GM12872 (cell line): ENCODE data around the gene ARNT2.

Experiments used
- CTCF ChIP-seq: IDR thresholded peaks from 3 replicates; pipeline ENCODE4 v1.5.1; 2011; ENCODE audit warnings: low read depth, mild to moderate bottlenecking, low read length, moderate library complexity; ENCODE audit not compliant: insufficient read depth

Gene ARNT2

GRCh38 chr15:80565988-80566387 lies 161.8 kb downstream of the ARNT2 start:
- no peak for TF ChIP-seq CTCF

GRCh38 chr15:80567721-80568157 lies 163.6 kb downstream of the ARNT2 start:
- peak; percentile 63 for TF ChIP-seq CTCF

- TF ChIP-seq CTCF: no peak
Observed at GRCh38 chr15:80568298-80568697, 164.1 kb downstream of the ARNT2 start.

- no peak for TF ChIP-seq CTCF
Observed at GRCh38 chr15:80568876-80569605, 164.9 kb downstream of the ARNT2 start.

- no peak for TF ChIP-seq CTCF
Observed at GRCh38 chr15:80569656-80570055, 165.5 kb downstream of the ARNT2 start.

GRCh38 chr15:80570553-80570952 lies 166.4 kb downstream of the ARNT2 start:
- TF ChIP-seq CTCF: no peak

GRCh38 chr15:80572337-80572736 lies 168.2 kb downstream of the ARNT2 start:
- no peak for TF ChIP-seq CTCF

GRCh38 chr15:80573606-80574005 lies 169.4 kb downstream of the ARNT2 start:
- no peak for TF ChIP-seq CTCF
